ENCODE results near the gene KCTD18. TPM values are rescaled to one million over a fixed set of nuclear protein-coding genes. Genes with fewer than 3 reads are reported as not detected.

KCTD18 gene
- total and polyA plus RNA-seq, 10 of the 15 experiments (the other 5 are each of a cell fraction or from before 2014, with no cell fraction given), result 1.4 to 16.9 (median 12.5) TPM

- TF ChIP-seq ZBTB40 (IDR thresholded peaks at IDR 0.05; ENCODE audit: borderline replicate concordance) (peak; percentile 89), MTA2 (IDR thresholded peaks at IDR 0.05; ENCODE audit: low read depth) (no peak), ZNF687 (IDR thresholded peaks at IDR 0.05) (peak; percentile 83), SMARCA5 (IDR thresholded peaks at IDR 0.05) (no peak), RFX5 (IDR thresholded peaks at IDR 0.05; ENCODE audit: low read depth, low read length) (peak; percentile 65; the same call in 1 of the 2 replicates), MEF2A (IDR thresholded peaks at IDR 0.05; ENCODE audit: insufficient read depth, low read depth, low read length) (no peak), NFYA (IDR thresholded peaks at IDR 0.05; ENCODE audit: borderline replicate concordance, low read depth, low read length) (no peak), ZNF207 (IDR thresholded peaks at IDR 0.05; ENCODE audit: borderline replicate concordance) (peak; percentile 89; the same call in 1 of the 2 replicates), BCL11A (IDR thresholded peaks at IDR 0.05; ENCODE audit: low read depth, low read length) (no peak), SUPT20H (IDR thresholded peaks at IDR 0.05; ENCODE audit: borderline replicate concordance, control insufficient read depth, low read depth, low read length) (no peak)
- TF ChIP-seq, protein P1, sequence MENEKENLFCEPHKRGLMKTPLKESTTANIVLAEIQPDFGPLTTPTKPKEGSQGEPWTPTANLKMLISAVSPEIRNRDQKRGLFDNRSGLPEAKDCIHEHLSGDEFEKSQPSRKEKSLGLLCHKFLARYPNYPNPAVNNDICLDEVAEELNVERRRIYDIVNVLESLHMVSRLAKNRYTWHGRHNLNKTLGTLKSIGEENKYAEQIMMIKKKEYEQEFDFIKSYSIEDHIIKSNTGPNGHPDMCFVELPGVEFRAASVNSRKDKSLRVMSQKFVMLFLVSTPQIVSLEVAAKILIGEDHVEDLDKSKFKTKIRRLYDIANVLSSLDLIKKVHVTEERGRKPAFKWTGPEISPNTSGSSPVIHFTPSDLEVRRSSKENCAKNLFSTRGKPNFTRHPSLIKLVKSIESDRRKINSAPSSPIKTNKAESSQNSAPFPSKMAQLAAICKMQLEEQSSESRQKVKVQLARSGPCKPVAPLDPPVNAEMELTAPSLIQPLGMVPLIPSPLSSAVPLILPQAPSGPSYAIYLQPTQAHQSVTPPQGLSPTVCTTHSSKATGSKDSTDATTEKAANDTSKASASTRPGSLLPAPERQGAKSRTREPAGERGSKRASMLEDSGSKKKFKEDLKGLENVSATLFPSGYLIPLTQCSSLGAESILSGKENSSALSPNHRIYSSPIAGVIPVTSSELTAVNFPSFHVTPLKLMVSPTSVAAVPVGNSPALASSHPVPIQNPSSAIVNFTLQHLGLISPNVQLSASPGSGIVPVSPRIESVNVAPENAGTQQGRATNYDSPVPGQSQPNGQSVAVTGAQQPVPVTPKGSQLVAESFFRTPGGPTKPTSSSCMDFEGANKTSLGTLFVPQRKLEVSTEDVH (IDR thresholded peaks at IDR 0.05; ENCODE audit: low read depth, partially characterized antibody), result peak; percentile 55
- TF ChIP-seq, protein P2, sequence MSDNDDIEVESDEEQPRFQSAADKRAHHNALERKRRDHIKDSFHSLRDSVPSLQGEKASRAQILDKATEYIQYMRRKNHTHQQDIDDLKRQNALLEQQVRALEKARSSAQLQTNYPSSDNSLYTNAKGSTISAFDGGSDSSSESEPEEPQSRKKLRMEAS (IDR thresholded peaks at IDR 0.05; ENCODE audit: low read depth, low read length), result no peak; the same call in none of the 2 replicates
- TF ChIP-seq, protein P3, sequence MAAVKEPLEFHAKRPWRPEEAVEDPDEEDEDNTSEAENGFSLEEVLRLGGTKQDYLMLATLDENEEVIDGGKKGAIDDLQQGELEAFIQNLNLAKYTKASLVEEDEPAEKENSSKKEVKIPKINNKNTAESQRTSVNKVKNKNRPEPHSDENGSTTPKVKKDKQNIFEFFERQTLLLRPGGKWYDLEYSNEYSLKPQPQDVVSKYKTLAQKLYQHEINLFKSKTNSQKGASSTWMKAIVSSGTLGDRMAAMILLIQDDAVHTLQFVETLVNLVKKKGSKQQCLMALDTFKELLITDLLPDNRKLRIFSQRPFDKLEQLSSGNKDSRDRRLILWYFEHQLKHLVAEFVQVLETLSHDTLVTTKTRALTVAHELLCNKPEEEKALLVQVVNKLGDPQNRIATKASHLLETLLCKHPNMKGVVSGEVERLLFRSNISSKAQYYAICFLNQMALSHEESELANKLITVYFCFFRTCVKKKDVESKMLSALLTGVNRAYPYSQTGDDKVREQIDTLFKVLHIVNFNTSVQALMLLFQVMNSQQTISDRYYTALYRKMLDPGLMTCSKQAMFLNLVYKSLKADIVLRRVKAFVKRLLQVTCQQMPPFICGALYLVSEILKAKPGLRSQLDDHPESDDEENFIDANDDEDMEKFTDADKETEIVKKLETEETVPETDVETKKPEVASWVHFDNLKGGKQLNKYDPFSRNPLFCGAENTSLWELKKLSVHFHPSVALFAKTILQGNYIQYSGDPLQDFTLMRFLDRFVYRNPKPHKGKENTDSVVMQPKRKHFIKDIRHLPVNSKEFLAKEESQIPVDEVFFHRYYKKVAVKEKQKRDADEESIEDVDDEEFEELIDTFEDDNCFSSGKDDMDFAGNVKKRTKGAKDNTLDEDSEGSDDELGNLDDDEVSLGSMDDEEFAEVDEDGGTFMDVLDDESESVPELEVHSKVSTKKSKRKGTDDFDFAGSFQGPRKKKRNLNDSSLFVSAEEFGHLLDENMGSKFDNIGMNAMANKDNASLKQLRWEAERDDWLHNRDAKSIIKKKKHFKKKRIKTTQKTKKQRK (IDR thresholded peaks at IDR 0.05; ENCODE audit: low read depth, low read length), result no peak
These were observed 16.2 kb upstream of the KCTD18 start, which contains the start of gene SGO2 (continued) for GRCh38 chr2:200525882-200526651.
